ENCODE results near the gene STX16.

Gene STX16

DNA sequence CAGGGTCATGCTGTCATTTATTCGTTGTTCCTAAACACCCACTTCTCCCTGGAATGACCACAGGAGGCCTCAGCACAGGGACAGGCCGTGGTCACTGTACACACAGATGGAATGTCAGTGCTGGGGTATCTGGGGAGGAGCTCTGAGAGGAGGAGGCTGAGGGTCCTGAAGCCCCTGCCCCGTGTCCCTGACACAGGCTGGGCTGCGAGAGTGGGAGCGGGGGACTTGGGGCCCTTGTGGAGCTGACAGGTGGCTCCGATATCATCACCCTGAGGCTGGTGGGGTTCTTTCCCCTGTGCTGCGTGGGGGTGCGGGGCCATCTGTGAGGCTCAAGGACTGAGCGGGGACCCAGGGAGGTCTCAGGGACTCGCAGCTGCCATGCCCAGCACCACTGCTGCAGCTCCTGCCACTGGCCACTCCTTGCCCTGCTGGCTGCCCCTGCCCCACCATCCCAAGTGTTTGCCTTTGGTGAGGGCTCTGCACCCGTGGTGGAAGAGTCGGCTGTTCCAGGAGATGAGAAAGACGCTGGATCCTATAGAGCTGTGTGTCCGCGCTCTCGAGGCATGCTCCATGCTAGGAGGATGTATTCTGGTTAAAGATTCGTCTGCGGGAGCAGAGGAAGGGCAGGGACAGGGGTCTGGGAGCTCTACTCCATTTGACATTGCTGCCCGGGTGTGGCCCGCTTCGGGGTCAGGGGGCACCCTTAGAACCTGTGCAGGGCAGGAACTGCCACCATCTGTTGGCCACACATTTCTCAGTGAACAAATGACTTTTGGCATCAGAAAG lies 60.4 kb downstream of the STX16 start:
- no peak for ATAC-seq
- no peak for TF ChIP-seq RARB (CRISPR knock-in tag; IDR thresholded peaks at IDR 0.05)
- TF ChIP-seq GLIS3 (CRISPR knock-in tag; IDR thresholded peaks at IDR 0.05), result no peak
- no peak for TF ChIP-seq ZC3H10 (CRISPR knock-in tag; IDR thresholded peaks at IDR 0.05)
- no peak for TF ChIP-seq ZFP3 (CRISPR knock-in tag; IDR thresholded peaks at IDR 0.05)

DNA sequence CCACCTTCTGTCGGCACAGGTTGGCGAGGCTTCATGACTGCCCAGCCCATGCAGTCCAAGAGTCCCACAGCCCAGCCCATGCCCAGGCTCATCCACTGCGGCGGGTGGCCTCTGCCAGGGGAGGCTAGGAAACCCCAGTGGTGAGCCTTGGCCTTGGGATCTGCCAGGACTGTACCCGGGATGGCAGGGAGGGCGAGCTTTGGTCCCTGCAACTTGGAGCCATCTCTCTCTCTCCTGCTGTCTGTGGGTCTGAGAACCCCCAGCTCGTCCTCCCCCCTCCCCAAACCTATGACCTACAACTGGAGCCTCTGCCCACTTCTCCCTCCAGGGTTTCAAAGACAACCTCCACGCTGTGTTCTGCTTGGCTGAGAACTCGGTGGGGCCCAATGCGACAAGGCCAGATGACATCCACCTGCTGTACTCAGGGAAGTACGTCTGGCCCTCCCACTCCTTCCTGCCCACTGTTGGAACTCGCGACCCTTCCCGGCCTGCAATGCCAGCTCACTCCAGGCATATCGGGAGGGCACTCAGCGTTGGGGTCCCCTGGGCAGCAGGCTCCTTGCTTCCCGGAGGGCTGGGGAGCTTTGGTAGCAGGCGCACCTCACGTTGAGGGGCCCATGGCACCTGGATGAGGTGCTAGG lies 61.2 kb downstream of the STX16 start:
- TF ChIP-seq, protein P1, sequence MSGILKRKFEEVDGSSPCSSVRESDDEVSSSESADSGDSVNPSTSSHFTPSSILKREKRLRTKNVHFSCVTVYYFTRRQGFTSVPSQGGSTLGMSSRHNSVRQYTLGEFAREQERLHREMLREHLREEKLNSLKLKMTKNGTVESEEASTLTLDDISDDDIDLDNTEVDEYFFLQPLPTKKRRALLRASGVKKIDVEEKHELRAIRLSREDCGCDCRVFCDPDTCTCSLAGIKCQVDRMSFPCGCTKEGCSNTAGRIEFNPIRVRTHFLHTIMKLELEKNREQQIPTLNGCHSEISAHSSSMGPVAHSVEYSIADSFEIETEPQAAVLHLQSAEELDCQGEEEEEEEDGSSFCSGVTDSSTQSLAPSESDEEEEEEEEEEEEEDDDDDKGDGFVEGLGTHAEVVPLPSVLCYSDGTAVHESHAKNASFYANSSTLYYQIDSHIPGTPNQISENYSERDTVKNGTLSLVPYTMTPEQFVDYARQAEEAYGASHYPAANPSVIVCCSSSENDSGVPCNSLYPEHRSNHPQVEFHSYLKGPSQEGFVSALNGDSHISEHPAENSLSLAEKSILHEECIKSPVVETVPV (CRISPR knock-in tag; IDR thresholded peaks at IDR 0.05), result no peak
- no peak for TF ChIP-seq GLIS3 (CRISPR knock-in tag; IDR thresholded peaks at IDR 0.05)
- no peak for TF ChIP-seq BACH2 (CRISPR knock-in tag; IDR thresholded peaks at IDR 0.05; ENCODE audit: borderline replicate concordance)
- TF ChIP-seq, protein P2, sequence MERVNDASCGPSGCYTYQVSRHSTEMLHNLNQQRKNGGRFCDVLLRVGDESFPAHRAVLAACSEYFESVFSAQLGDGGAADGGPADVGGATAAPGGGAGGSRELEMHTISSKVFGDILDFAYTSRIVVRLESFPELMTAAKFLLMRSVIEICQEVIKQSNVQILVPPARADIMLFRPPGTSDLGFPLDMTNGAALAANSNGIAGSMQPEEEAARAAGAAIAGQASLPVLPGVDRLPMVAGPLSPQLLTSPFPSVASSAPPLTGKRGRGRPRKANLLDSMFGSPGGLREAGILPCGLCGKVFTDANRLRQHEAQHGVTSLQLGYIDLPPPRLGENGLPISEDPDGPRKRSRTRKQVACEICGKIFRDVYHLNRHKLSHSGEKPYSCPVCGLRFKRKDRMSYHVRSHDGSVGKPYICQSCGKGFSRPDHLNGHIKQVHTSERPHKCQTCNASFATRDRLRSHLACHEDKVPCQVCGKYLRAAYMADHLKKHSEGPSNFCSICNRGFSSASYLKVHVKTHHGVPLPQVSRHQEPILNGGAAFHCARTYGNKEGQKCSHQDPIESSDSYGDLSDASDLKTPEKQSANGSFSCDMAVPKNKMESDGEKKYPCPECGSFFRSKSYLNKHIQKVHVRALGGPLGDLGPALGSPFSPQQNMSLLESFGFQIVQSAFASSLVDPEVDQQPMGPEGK (CRISPR knock-in tag; IDR thresholded peaks at IDR 0.05; ENCODE audit: borderline replicate concordance), result no peak
- no peak for TF ChIP-seq PPARA (CRISPR knock-in tag; IDR thresholded peaks at IDR 0.05; ENCODE audit: borderline replicate concordance)
- ATAC-seq, result no peak

DNA sequence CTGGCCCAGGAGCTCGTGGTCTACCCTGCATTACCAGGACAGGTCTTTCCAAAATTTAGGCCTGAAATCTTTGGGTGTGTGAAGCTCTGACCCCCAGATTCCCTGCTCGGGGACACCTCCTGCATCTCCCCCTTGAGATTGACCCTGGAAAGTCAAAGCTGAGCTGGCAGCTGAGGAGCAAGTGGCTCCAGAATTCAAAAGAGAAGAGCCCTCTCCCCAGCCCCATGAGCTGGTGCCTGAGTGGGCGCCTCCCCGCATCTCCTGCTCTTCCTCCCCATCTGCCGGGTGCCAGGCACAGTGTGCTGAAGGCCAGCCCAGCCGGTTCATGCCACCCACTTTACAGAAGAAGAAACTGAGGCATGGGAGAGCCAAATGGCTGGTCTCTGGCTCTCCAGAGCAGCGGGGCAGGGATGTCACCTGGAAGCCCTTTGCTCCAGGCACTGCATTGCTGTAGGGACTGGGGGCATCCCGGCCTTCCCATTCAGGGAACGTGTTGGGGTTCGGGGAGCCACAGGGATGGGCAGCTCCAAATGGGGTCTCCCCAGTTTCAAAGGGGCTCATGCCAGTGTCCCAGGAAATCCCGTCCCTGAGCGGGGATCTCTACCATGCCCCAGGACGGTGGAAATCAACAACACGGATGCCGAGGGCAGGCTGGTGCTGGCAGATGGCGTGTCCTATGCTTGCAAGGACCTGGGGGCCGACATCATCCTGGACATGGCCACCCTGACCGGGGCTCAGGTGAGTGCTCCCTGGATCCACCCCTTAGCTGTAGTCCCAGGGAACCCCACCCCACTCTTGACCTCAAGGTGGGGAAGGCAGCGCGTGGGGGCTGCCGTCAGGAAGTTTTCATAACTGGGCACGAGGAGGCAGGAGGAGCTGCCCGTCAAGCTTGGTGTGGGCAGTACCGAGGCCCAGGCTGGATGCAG lies 62.0 kb downstream of the STX16 start:
- TF ChIP-seq GLIS3 (CRISPR knock-in tag; IDR thresholded peaks at IDR 0.05), result no peak
- no peak for TF ChIP-seq BACH2 (CRISPR knock-in tag; IDR thresholded peaks at IDR 0.05; ENCODE audit: borderline replicate concordance)
- no peak for TF ChIP-seq CSDC2 (CRISPR knock-in tag; IDR thresholded peaks at IDR 0.05)
- no peak for TF ChIP-seq ARNTL (CRISPR knock-in tag; IDR thresholded peaks at IDR 0.05; ENCODE audit: borderline replicate concordance, low read depth)
- TF ChIP-seq ZFP30 (CRISPR knock-in tag; IDR thresholded peaks at IDR 0.05), result no peak
- TF ChIP-seq ZFP3 (CRISPR knock-in tag; IDR thresholded peaks at IDR 0.05), result no peak
- TF ChIP-seq ZC3H10 (CRISPR knock-in tag; IDR thresholded peaks at IDR 0.05), result no peak
- no peak for ATAC-seq

DNA sequence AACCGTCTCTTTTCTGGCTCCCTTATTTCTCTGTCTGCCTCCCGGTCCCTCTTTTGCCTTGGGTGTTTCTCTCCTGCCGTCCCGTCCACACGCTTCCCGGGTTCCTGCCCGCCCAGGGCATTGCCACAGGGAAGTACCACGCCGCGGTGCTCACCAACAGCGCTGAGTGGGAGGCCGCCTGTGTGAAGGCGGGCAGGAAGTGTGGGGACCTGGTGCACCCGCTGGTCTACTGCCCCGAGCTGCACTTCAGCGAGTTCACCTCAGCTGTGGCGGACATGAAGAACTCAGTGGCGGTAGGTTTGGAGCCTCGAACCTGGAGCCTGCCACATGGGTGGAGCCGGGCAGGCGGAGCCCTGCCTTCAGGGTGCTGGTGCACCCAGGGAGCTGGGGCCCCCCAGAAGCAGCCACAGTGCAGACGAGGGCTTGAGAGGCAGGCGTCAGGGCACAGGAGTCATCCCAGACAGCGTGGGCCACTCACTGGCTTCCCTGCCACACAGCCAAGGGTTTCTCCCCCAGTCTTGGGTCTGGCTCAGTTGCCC lies 62.8 kb downstream of the STX16 start:
- ATAC-seq, result no peak
- TF ChIP-seq, protein P3, sequence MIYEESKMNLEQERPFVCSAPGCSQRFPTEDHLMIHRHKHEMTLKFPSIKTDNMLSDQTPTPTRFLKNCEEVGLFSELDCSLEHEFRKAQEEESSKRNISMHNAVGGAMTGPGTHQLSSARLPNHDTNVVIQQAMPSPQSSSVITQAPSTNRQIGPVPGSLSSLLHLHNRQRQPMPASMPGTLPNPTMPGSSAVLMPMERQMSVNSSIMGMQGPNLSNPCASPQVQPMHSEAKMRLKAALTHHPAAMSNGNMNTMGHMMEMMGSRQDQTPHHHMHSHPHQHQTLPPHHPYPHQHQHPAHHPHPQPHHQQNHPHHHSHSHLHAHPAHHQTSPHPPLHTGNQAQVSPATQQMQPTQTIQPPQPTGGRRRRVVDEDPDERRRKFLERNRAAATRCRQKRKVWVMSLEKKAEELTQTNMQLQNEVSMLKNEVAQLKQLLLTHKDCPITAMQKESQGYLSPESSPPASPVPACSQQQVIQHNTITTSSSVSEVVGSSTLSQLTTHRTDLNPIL (CRISPR knock-in tag; IDR thresholded peaks at IDR 0.05; ENCODE audit: low read depth), result no peak
- TF ChIP-seq, protein P1 (CRISPR knock-in tag; IDR thresholded peaks at IDR 0.05), result no peak
- no peak for TF ChIP-seq ZFP30 (CRISPR knock-in tag; IDR thresholded peaks at IDR 0.05)
- no peak for TF ChIP-seq TSHZ2 (CRISPR knock-in tag; IDR thresholded peaks at IDR 0.05)
- no peak for TF ChIP-seq ISL1 (CRISPR knock-in tag; IDR thresholded peaks at IDR 0.05)
- TF ChIP-seq, protein P2 (CRISPR knock-in tag; IDR thresholded peaks at IDR 0.05; ENCODE audit: borderline replicate concordance), result no peak
- no peak for TF ChIP-seq GLIS3 (CRISPR knock-in tag; IDR thresholded peaks at IDR 0.05)
- no peak for TF ChIP-seq RARB (CRISPR knock-in tag; IDR thresholded peaks at IDR 0.05)
- TF ChIP-seq CSDC2 (CRISPR knock-in tag; IDR thresholded peaks at IDR 0.05), result no peak
- TF ChIP-seq TOX (CRISPR knock-in tag; IDR thresholded peaks at IDR 0.05; ENCODE audit: borderline replicate concordance), result no peak
- no peak for TF ChIP-seq ZNF70 (CRISPR knock-in tag; IDR thresholded peaks at IDR 0.05)
- TF ChIP-seq ZC3H10 (CRISPR knock-in tag; IDR thresholded peaks at IDR 0.05), result no peak
- TF ChIP-seq, protein P4, sequence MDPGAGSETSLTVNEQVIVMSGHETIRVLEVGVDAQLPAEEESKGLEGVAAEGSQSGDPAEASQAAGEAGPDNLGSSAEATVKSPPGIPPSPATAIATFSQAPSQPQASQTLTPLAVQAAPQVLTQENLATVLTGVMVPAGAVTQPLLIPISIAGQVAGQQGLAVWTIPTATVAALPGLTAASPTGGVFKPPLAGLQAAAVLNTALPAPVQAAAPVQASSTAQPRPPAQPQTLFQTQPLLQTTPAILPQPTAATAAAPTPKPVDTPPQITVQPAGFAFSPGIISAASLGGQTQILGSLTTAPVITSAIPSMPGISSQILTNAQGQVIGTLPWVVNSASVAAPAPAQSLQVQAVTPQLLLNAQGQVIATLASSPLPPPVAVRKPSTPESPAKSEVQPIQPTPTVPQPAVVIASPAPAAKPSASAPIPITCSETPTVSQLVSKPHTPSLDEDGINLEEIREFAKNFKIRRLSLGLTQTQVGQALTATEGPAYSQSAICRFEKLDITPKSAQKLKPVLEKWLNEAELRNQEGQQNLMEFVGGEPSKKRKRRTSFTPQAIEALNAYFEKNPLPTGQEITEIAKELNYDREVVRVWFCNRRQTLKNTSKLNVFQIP (CRISPR knock-in tag; IDR thresholded peaks at IDR 0.05; ENCODE audit: borderline replicate concordance, low read depth), result no peak
- no peak for TF ChIP-seq PPARA (CRISPR knock-in tag; IDR thresholded peaks at IDR 0.05; ENCODE audit: borderline replicate concordance)
- TF ChIP-seq ZNF565 (CRISPR knock-in tag; conservative IDR thresholded peaks at IDR 0.05; ENCODE audit: low read depth), result no peak

Measured in SK-N-SH treated with all-trans-retinoic acid at 6 μM for 48 hours (cell line).